ENCODE results near the gene BTBD9. TPM values are rescaled to one million over a fixed set of nuclear protein-coding genes. Genes with fewer than 3 reads are reported as not detected.

BTBD9 gene
- total RNA-seq, 3 donors from 2014 or later = 12.8 to 25.5 (median 19.0) TPM

DNA sequence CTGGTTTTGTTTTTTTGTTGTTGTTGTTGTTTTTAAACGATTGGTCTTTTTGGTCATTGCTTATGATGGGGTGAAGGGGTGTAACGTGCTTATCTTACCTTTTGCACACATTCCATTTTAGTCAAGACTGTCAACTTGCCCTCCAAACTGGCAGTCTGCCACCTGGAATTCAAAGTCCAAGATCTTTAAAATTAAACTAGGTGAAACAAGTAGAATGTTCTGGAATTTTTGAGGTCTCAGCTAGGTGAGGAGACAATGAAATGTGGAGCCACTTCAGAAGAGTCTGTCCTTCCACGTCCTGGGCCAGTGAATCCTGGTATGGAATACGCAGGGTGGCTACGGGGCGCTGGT lies 475.6 kb downstream of the BTBD9 start:
- no peak for DNase-seq (ENCODE audit: low spot score in 2 of 2)
- Histone ChIP-seq H3K27me3 (no peaks in the 10 kb centered on the region), H3K4me1 (no peaks in the 10 kb centered on the region), H3K4me3 (no peak overlapping the region), H3K9me3 (peaks cover 0 to 6% of the 10 kb centered on the region in 2 donors), H3K36me3 (no peaks in the 10 kb centered on the region), H3K27ac (no peak overlapping the region)
- intact Hi-C loops (cut with DNase I; ENCODE audit: low total_unique reads) = no loop called here
- no peak for TF ChIP-seq POLR2AphosphoS5 (IDR thresholded peaks at IDR 0.05)
- no peak for TF ChIP-seq CTCF (IDR thresholded peaks at IDR 0.05)
- TF ChIP-seq POLR2A (IDR thresholded peaks at IDR 0.05) = no peak

- no peak overlapping the region for H3K27ac ChIP-seq
- DNase-seq (ENCODE audit: low spot score in 2 of 2) = no peak
- no peak overlapping the region for H3K4me3 ChIP-seq
- no peaks in the 10 kb centered on the region for H3K27me3 ChIP-seq
- TF ChIP-seq POLR2A (IDR thresholded peaks at IDR 0.05) (no peak), POLR2AphosphoS5 (IDR thresholded peaks at IDR 0.05) (no peak), CTCF (IDR thresholded peaks at IDR 0.05) (no peak)
- H3K4me1 ChIP-seq = no peaks in the 10 kb centered on the region
- H3K36me3 ChIP-seq = no peaks in the 10 kb centered on the region
- intact Hi-C loops (cut with DNase I; ENCODE audit: low total_unique reads) = no loop called here
- peaks cover 0 to 6% of the 10 kb centered on the region in 2 donors for H3K9me3 ChIP-seq
Observed at GRCh38 chr6:38163186-38164130, 476.3 kb downstream of the BTBD9 start.

DNA sequence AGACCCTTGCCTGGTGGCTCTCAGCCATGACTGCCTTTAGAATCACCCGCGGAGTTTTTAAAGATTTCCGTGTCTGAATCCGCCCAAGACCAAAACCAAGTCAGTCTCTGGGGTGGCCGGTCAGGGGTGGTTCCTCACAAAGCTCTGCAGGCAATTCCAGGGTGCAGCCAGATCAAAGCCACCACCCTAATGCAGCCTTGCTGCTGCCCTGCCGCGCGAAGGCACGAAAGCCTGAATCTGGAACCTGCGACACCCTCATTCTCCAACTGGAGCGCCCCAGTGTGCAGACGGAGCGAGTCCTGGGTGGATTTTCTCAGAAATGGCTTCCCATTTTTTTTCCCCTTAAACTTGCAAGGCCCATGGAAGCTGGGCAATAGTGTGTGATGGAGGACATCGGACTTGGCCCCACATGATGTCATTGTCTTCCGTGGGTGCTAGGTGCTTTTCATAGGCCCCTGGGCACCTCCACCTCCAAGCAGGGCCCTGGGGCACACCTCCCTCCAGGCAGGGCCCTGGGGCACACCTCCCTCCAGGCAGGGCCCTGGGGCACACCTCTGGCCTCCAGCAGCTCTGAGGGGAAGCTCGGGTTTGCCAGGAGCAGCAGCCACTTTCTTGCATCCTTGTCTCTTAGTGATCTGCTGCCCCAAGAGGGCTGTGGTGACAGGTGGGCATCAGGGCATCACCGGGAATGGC lies 477.1 kb downstream of the BTBD9 start:
- no peaks in the 10 kb centered on the region for H3K27me3 ChIP-seq
- no peaks in the 10 kb centered on the region for H3K36me3 ChIP-seq
- peaks cover 0 to 6% of the 10 kb centered on the region in 2 donors for H3K9me3 ChIP-seq
- intact Hi-C loops (cut with DNase I; ENCODE audit: low total_unique reads) = no loop called here
- no peak overlapping the region for H3K4me3 ChIP-seq
- no peak overlapping the region for H3K27ac ChIP-seq
- no peak for DNase-seq (ENCODE audit: low spot score in 2 of 2)
- TF ChIP-seq CTCF (IDR thresholded peaks at IDR 0.05) = no peak
- no peak for TF ChIP-seq POLR2A (IDR thresholded peaks at IDR 0.05)
- TF ChIP-seq POLR2AphosphoS5 (IDR thresholded peaks at IDR 0.05) = no peak
- H3K4me1 ChIP-seq = no peaks in the 10 kb centered on the region

DNA sequence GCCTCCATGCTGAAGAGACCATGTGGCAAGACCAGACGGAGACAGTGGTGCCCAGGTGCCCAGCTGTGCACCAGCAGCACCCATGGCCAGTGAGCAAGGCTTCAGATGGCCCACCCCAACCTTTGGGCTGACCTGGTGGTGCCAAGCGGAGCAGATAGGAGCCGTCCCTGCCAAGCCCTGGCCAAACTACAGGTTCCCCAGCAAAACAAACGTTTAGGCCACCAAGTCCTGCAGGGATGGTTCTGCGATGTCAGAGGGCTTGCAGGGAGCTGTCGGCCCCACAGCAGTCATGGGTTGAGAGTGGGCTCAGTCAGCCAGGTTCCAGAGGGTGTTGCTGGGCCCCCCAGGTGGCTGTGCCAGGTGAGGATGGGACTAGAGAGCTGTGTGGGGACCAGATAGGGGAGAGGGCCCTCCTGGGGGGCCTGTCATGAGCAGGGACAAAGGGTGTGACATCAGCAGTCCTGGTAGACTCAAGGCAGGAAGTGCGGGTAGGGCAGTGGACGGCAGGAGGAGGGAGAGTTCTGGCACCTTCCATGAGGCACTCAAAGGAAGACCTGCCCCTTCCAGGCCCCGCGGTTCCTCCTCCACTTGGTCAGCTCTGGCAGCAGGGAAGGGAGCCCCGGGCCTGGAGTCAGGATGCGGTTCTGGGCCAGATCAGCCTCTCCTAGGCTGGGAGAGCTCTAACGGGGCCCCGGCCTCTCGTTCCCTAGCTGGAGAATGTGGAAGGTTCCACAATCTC lies 477.8 kb downstream of the BTBD9 start:
- Histone ChIP-seq H3K36me3 (no peaks in the 10 kb centered on the region), H3K27ac (no peak overlapping the region), H3K9me3 (peaks cover 0 to 6% of the 10 kb centered on the region in 2 donors), H3K4me3 (no peak overlapping the region), H3K27me3 (no peaks in the 10 kb centered on the region), H3K4me1 (no peaks in the 10 kb centered on the region)
- no peak for DNase-seq (ENCODE audit: low spot score in 2 of 2)
- TF ChIP-seq POLR2AphosphoS5 (IDR thresholded peaks at IDR 0.05) (no peak), CTCF (IDR thresholded peaks at IDR 0.05) (no peak)
- intact Hi-C loops (cut with DNase I; ENCODE audit: low total_unique reads) = no loop called here
